KMS-11 (cell line): ENCODE results near the gene TSPEAR.

ENCODE experiments used
- H2AFZ ChIP-seq: fragments of 200-600 bp; sonication (generic); 2 replicates; pipeline ENCODE4 v1.6.1; 2016; ENCODE audit warnings: antibody characterized with exemption, mixed run types, low read depth
- H3K27ac ChIP-seq: fragments of 200-600 bp; sonication (generic); 2 replicates; pipeline ENCODE4 v1.6.1; 2016; ENCODE audit warnings: mild to moderate bottlenecking, mixed run types
- H3K27me3 ChIP-seq: fragments of 200-600 bp; sonication (generic); 2 replicates; pipeline ENCODE4 v1.6.1; 2017; ENCODE audit warnings: mild to moderate bottlenecking, low read depth, mixed run types, moderate library complexity; ENCODE audit not compliant: insufficient read depth
- H3K36me3 ChIP-seq: fragments of 200-600 bp; sonication (generic); 2 replicates; pipeline ENCODE4 v1.6.1; 2017; ENCODE audit warnings: mild to moderate bottlenecking, mixed run types; ENCODE audit not compliant: insufficient read depth
- H3K4me1 ChIP-seq: fragments of 200-600 bp; sonication (generic); 2 replicates; pipeline ENCODE4 v1.6.1; 2016; ENCODE audit warnings: mild to moderate bottlenecking, low read depth, mixed run types; ENCODE audit not compliant: poor library complexity, severe bottlenecking
- H3K4me2 ChIP-seq: fragments of 200-600 bp; sonication (generic); 2 replicates; pipeline ENCODE4 v1.7.0; 2016; ENCODE audit warnings: mild to moderate bottlenecking, mixed run types
- H3K4me3 ChIP-seq: fragments of 200-600 bp; sonication (generic); IDR thresholded peaks from 2 replicates; pipeline ENCODE4 v1.6.1; 2017; ENCODE audit warnings: low read depth, low read length, mixed read lengths; ENCODE audit not compliant: insufficient read depth
- H3K79me2 ChIP-seq: fragments of 200-600 bp; sonication (generic); 2 replicates; pipeline ENCODE4 v1.6.1; 2016; ENCODE audit warnings: low read depth, mixed run types; ENCODE audit not compliant: insufficient read depth
- H3K9ac ChIP-seq: fragments of 200-600 bp; sonication (generic); 2 replicates; pipeline ENCODE4 v1.6.1; 2016; ENCODE audit warnings: mild to moderate bottlenecking, mixed run types
- H4K20me1 ChIP-seq: fragments of 200-600 bp; sonication (generic); 2 replicates; pipeline ENCODE4 v1.6.1; 2016; ENCODE audit warnings: mild to moderate bottlenecking, mixed run types; ENCODE audit not compliant: insufficient read depth
- CTCF ChIP-seq: fragments of 200-600 bp; sonication (generic); conservative IDR thresholded peaks from 2 replicates; pipeline ENCODE4 v1.6.1; 2017; ENCODE audit warnings: low read depth, mild to moderate bottlenecking, antibody characterized with exemption, low read length, moderate library complexity, mixed read lengths

The TSPEAR gene

GRCh38 chr21:44548922-44549321, 162.4 kb downstream of the TSPEAR start:
- TF ChIP-seq CTCF = no peak
- Histone ChIP-seq H3K27ac (no peak overlapping the region), H3K4me1 (no peaks in the 10 kb centered on the region), H3K36me3 (no peaks in the 10 kb centered on the region), H3K9ac (no peak overlapping the region), H3K27me3 (peaks cover 68% of the 10 kb centered on the region), H2AFZ (no peak overlapping the region), H4K20me1 (no peaks in the 10 kb centered on the region), H3K4me2 (no peak overlapping the region), H3K79me2 (no peaks in the 10 kb centered on the region), H3K4me3 (no peak overlapping the region)

GRCh38 chr21:44548381-44548780, 163.0 kb downstream of the TSPEAR start:
- H3K4me3 ChIP-seq = no peak overlapping the region
- H2AFZ ChIP-seq = no peak overlapping the region
- H3K36me3 ChIP-seq = no peaks in the 10 kb centered on the region

GRCh38 chr21:44547656-44548331, 163.6 kb downstream of the TSPEAR start:
- Histone ChIP-seq H3K9ac (no peak overlapping the region), H3K79me2 (no peaks in the 10 kb centered on the region), H3K4me1 (no peaks in the 10 kb centered on the region), H4K20me1 (no peaks in the 10 kb centered on the region), H3K4me3 (no peak overlapping the region), H3K4me2 (no peak overlapping the region), H3K27ac (no peak overlapping the region), H3K27me3 (peaks cover 67% of the 10 kb centered on the region; the same call in 1 of the 2 replicates), H2AFZ (no peak overlapping the region), H3K36me3 (no peaks in the 10 kb centered on the region)
- TF ChIP-seq CTCF = no peak

More at GRCh38 chr21:44548381-44548780, 163.0 kb downstream of the TSPEAR start:
- no peaks in the 10 kb centered on the region for H3K79me2 ChIP-seq
- H3K4me1 ChIP-seq = no peaks in the 10 kb centered on the region
- no peak for TF ChIP-seq CTCF
- no peaks in the 10 kb centered on the region for H4K20me1 ChIP-seq
- peaks cover 68% of the 10 kb centered on the region for H3K27me3 ChIP-seq
- H3K9ac ChIP-seq = no peak overlapping the region
- H3K27ac ChIP-seq = no peak overlapping the region
- no peak overlapping the region for H3K4me2 ChIP-seq

GRCh38 chr21:44544566-44544965, 166.8 kb downstream of the TSPEAR start:
- no peak overlapping the region for H3K4me2 ChIP-seq
- no peak overlapping the region for H3K9ac ChIP-seq
- no peak overlapping the region for H3K27ac ChIP-seq
- no peaks in the 10 kb centered on the region for H4K20me1 ChIP-seq
- H3K79me2 ChIP-seq = no peaks in the 10 kb centered on the region
- no peak overlapping the region for H2AFZ ChIP-seq
- TF ChIP-seq CTCF = no peak
- peaks cover 83% of the 10 kb centered on the region for H3K27me3 ChIP-seq
- no peaks in the 10 kb centered on the region for H3K36me3 ChIP-seq
- H3K4me3 ChIP-seq = no peak overlapping the region
- no peaks in the 10 kb centered on the region for H3K4me1 ChIP-seq
